Kidney (tissue), 22 donors: ENCODE results near the gene TOX3. TPM values are rescaled to one million over a fixed set of nuclear protein-coding genes. Genes with fewer than 3 reads are reported as not detected.
A peak's percentile ranks its signal among the peaks of the same experiment; 100 is the strongest.

Experiments used
- DNase-seq, 5 donors: peaks; one replicate each; pipeline ENCODE4 v3.0.0-alpha.2; 2013 to 2020
- FAIRE-seq: peaks from 2 replicates; lab custom pipeline; 2012; peaks lifted over from hg19 to GRCh38; lab: Jason Lieb, UNC
- H3K27ac ChIP-seq, 2 donors: one replicate each; pipeline ENCODE4 v1.7.0; 2013; ENCODE audit warnings: low read depth in 2 of 2, low read length in 2 of 2, inconsistent platforms in 1 of 2
- H3K27me3 ChIP-seq: one replicate; pipeline ENCODE4 v1.7.1; 2013; ENCODE audit warnings: low read length, inconsistent platforms; ENCODE audit not compliant: control insufficient read depth, insufficient read depth
- H3K36me3 ChIP-seq, 3 donors: one replicate each; pipeline versions ENCODE4 v1.7.0 to v1.7.1; 2013; ENCODE audit warnings: low read length in 3 of 3, control low read depth in 1 of 3, inconsistent platforms in 1 of 3; ENCODE audit not compliant: insufficient read depth in 3 of 3, control insufficient read depth in 2 of 3
- H3K4me1 ChIP-seq, 3 donors: one replicate each; pipeline versions ENCODE4 v1.7.0 to v1.7.1; 2013; ENCODE audit warnings: low read length in 3 of 3, inconsistent platforms in 1 of 3, low read depth in 1 of 3; ENCODE audit not compliant: control insufficient read depth in 2 of 3, insufficient read depth in 2 of 3
- H3K4me3 ChIP-seq, 3 donors: one replicate each; pipeline versions ENCODE4 v1.7.0 to v1.8.1; 2013; ENCODE audit warnings: low read length in 3 of 3, control low read depth in 1 of 3, inconsistent platforms in 1 of 3
- H3K9ac ChIP-seq, 3 donors: one replicate each; pipeline versions ENCODE4 v1.7.0 to v1.7.1; 2013; ENCODE audit warnings: low read length in 3 of 3, control low read depth in 1 of 3, inconsistent platforms in 1 of 3
- H3K9me3 ChIP-seq, 3 donors: one replicate each; pipeline versions ENCODE4 v1.7.0 to v1.7.1; 2013; ENCODE audit warnings: low read length in 3 of 3, control low read depth in 1 of 3, inconsistent platforms in 1 of 3; ENCODE audit not compliant: control insufficient read depth in 2 of 3, insufficient read depth in 1 of 3
- intact Hi-C: fragments of 100-400 bp; cut with DNase I; formaldehyde crosslinking; loops from one replicate; pipeline ENCODE4 v1.11.1; 2022
- long read RNA-seq, 10 donors: library from polyadenylated mRNA in 1 of 10; unstranded in 1 of 10; transcript quantifications; one replicate each; pipeline ENCODE4 v2.0.0 and lab custom pipeline, GENCODE V29; 2021 to 2026
- polyA plus RNA-seq: library from polyadenylated mRNA; stranded (reverse); fragments of 350-450 nt; fragmentation: Illumina TruSeq; extraction: RNeasy Lipid Tissue Mini Kit (QIAGEN cat#74804); gene quantifications from one replicate; pipeline ENCODE4 v1.2.3, GENCODE V29; 2014; ENCODE audit warnings: low read depth, low replicate concordance; ENCODE audit not compliant: insufficient read depth
- total RNA-seq: library from RNA; stranded (reverse); fragmentation: NEBNext Ultra II Directional; extraction: Animal tissue kit (Norgen Biotek cat#: 25700); gene quantifications from one replicate; pipeline ENCODE4 v1.2.1, GENCODE V29; 2021
- TF ChIP-seq, protein P1 (sequence below): IDR thresholded peaks from 3 replicates; pipeline ENCODE4 v1.5.1; 2012; ENCODE audit warnings: mild to moderate bottlenecking, moderate library complexity, borderline replicate concordance; ENCODE audit not compliant: insufficient read depth; ENCODE audit errors: extremely low read depth
- donor health status: control.
- donor health status: control.
- donor health status: control.
- donor health status: control.
- donor health status: control.
- donor health status: DM: yes; HTN: yes; CAD: no.
- donor health status: Normal renal cell carcinoma (clear cell type).

Gene TOX3
- 16.2 TPM for total RNA-seq
- 8.7 TPM for polyA plus RNA-seq
- long read RNA-seq, donor 1, partial matches to known transcripts = 13 of 15 reads
- long read RNA-seq, donor 1, other reads (novel, unspliced or antisense) = 0 of 15 reads
- long read RNA-seq, donor 2, partial matches to known transcripts = 5 of 7 reads
- long read RNA-seq, donor 2, other reads (novel, unspliced or antisense) = 0 of 7 reads
- long read RNA-seq, donor 3, partial matches to known transcripts = 27 of 31 reads
- long read RNA-seq, donor 3, other reads (novel, unspliced or antisense) = 0 of 31 reads
- long read RNA-seq, donor 4, partial matches to known transcripts = 6 of 8 reads
- long read RNA-seq, donor 4, other reads (novel, unspliced or antisense) = 0 of 8 reads
- long read RNA-seq, donor 5 = 0 reads
- long read RNA-seq, donor 6, partial matches to known transcripts = 0 of 1 reads
- long read RNA-seq, donor 6, other reads (novel, unspliced or antisense) = 0 of 1 reads
- long read RNA-seq, donor 7, partial matches to known transcripts = 11 of 19 reads
- long read RNA-seq, donor 7, other reads (novel, unspliced or antisense) = 5 of 19 reads
- long read RNA-seq, donor 8, partial matches to known transcripts = 0 of 2 reads
- long read RNA-seq, donor 8, other reads (novel, unspliced or antisense) = 0 of 2 reads
- long read RNA-seq, donor 9, partial matches to known transcripts = 0 of 2 reads
- long read RNA-seq, donor 9, other reads (novel, unspliced or antisense) = 0 of 2 reads
- long read RNA-seq, donor 10, partial matches to known transcripts = 25 of 28 reads
- long read RNA-seq, donor 10, other reads (novel, unspliced or antisense) = 0 of 28 reads

DNA sequence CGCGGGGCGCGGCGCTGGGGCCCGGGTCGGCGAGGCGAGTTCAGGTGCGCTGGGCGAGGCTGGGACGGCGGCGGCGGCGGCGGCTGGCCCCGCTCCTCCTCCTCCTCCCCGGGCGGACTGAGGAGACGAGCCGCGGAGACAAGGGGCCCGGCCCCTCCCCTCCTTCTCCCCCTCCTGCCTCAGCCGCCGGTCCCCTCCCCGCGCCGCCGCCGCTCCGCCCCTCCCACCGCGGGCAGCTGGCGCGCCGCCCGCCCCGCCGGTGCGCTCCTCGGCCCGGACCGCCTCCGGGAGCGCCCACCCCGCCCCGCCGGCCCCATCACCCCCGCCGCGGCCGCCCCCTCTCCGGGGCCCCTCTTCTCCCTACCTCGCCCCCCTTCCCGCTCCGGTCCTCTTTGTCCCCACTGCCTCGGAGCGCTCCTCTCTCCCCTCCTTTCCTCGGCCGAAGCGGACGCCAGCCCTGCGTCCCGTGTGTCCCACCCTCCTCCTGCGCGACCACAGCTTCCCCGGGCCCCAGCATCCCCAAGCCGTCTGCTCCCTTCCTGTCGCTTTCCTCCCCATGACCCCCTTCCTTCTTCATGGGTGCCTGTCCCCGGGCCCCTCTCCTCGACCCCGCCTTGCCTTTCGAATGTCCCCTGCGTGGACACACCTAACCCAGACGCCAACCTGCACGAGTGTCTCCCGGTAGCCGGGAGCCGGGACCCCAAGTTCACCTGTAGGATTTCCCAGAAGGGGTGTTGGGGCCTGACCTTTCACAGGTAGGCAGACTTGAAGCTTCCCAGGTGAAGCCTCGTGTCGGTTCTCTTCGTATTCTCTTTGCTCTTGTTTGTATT is at the start of gene TOX3:
Gene TOX3 (minus strand): TSS at position 140 of the 830 bp plus-strand sequence. CDS start 420 bp downstream, outside the sequence.
- DNase-seq = peak; percentile 38 to 80 (median 65)
- Histone ChIP-seq H3K36me3 (no peaks in the 10 kb centered on the region), H3K9me3 (no peaks in the 10 kb centered on the region), H3K9ac (peak within 1 kb of the TSS; percentile 16 to 70 (median 44)), H3K4me1 (peaks cover 0 to 5% (median 2%) of the 10 kb centered on the region in 3 donors), H3K27me3 (peaks cover 9% of the 10 kb centered on the region), H3K27ac (peak within 1 kb of the TSS; percentile 70 to 88), H3K4me3 (peak within 1 kb of the TSS; percentile 40 to 79 (median 77))
- TF ChIP-seq, protein P1, sequence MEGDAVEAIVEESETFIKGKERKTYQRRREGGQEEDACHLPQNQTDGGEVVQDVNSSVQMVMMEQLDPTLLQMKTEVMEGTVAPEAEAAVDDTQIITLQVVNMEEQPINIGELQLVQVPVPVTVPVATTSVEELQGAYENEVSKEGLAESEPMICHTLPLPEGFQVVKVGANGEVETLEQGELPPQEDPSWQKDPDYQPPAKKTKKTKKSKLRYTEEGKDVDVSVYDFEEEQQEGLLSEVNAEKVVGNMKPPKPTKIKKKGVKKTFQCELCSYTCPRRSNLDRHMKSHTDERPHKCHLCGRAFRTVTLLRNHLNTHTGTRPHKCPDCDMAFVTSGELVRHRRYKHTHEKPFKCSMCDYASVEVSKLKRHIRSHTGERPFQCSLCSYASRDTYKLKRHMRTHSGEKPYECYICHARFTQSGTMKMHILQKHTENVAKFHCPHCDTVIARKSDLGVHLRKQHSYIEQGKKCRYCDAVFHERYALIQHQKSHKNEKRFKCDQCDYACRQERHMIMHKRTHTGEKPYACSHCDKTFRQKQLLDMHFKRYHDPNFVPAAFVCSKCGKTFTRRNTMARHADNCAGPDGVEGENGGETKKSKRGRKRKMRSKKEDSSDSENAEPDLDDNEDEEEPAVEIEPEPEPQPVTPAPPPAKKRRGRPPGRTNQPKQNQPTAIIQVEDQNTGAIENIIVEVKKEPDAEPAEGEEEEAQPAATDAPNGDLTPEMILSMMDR = no peak
- FAIRE-seq = no peak
- intact Hi-C loops = no loop called here

DNA sequence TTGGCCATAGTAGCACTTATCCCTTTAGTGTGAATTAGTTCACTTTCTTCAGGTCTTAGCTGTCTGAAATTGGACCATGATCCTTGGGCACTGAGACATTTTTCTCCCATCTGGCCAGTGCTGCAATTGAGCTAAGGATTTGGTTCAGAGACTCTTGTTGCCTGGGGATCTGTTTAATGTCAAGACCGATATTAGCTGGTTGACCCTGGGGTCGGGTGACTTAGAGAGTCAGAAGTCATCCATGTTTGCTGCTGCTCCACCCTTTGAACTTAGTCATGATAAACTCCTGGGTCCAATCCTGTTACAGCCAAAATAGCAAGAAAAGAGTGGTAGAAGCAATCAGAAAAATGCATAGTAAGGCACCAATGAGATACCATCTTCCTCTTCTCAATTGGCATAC is 45.8 kb upstream of the TOX3 start:
- no peak overlapping the region for H3K27ac ChIP-seq

DNA sequence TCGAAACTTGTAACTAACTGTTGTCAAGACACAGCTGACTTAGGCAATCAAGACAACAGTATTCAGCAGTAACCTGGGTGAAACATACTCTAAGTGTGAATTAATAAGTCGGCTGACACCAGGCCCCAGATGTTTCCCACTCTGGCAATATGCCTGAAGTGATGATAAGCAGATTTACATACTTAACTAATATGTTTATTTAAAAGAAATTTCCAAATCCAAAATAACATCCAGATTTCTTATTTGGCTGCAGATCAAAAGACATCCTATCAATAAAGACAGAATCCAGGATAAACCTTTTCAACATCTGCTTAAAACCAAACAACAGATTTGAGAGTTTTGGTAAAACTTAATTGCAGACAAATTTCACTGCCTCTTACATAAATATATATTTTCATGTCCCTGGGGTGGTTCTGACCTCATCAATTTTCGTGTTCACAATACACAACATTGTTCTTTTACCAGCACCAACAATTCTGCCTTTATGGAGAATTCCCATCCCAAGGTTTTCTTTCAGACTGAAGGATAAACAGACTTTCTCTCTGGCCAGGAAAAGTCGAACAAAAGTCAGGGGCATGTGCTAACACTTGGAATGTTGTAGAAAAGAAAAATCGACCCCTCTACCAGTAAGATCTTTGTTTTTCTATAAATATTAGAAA is 45.1 kb upstream of the TOX3 start:
- H3K9me3 ChIP-seq = no peaks in the 10 kb centered on the region
- no peaks in the 10 kb centered on the region for H3K27me3 ChIP-seq
- H3K36me3 ChIP-seq = no peaks in the 10 kb centered on the region
- intact Hi-C loops = no loop called here
- FAIRE-seq (no peak), DNase-seq (no peak)
- TF ChIP-seq, protein P1 = no peak
- no peak overlapping the region for H3K27ac ChIP-seq
- no peak overlapping the region for H3K9ac ChIP-seq
- no peaks in the 10 kb centered on the region for H3K4me1 ChIP-seq
- no peak overlapping the region for H3K4me3 ChIP-seq

More for the DNA sequence above, 45.8 kb upstream of the TOX3 start:
- H3K36me3 ChIP-seq = no peaks in the 10 kb centered on the region
- H3K4me3 ChIP-seq = no peak overlapping the region
- no peak for DNase-seq
- TF ChIP-seq, protein P1 = no peak
- H3K27me3 ChIP-seq = no peaks in the 10 kb centered on the region
- no peak overlapping the region for H3K9ac ChIP-seq
- no peak for FAIRE-seq
- intact Hi-C loops = no loop called here
- H3K4me1 ChIP-seq = no peaks in the 10 kb centered on the region
- H3K9me3 ChIP-seq = no peaks in the 10 kb centered on the region
